ENCODE data around the gene GPR180. TPM values are rescaled to one million over a fixed set of nuclear protein-coding genes. Genes with fewer than 3 reads are reported as not detected.
A peak's percentile ranks its signal among the peaks of the same experiment; 100 is the strongest.

Gene GPR180
- total and polyA plus RNA-seq, 5 donors from 2014 or later = 1.5 to 2.6 (median 2.0) TPM

DNA sequence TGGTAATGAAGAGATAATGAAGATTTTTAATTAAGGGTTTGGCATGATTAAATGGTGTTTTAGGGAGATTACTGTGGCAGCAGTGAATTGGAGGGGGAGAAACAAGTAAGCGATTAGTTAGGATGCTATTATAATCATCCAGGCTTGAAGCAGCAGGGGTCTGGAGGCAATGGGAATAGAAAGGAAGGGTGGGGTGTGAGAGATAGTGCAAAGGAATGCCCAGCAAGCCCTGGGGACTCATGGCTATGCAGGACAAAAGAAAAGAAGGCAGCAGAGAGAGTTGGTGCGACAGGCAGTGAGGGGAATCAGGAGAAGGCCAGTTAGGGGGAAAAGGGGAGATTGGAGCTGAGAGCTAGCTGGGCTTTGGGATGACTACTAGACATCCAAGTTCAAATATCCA lies 76.1 kb downstream of the GPR180 start:
- DNase-seq = no peak
- H3K27me3 Mint-ChIP-seq = peaks cover 24% of the 10 kb centered on the region

GRCh38 chr13:94678845-94679244 lies 77.2 kb downstream of the GPR180 start:
- Mint-ChIP-seq H3K9me3 (no peaks in the 10 kb centered on the region), H3K4me3 (no peak overlapping the region), H3K27ac (no peak overlapping the region), H3K4me1 (no peaks in the 10 kb centered on the region), H3K36me3 (no peaks in the 10 kb centered on the region), H3K27me3 (peaks cover 26% of the 10 kb centered on the region)
- Histone ChIP-seq H3K9me3 (ENCODE audit: control insufficient read depth in 2 of 2, low read length in 2 of 2) (no peaks in the 10 kb centered on the region), H3K27me3 (ENCODE audit: control insufficient read depth, insufficient read depth, low read length) (no peaks in the 10 kb centered on the region), H3K4me3 (ENCODE audit: low read depth, low read length) (no peak overlapping the region), H3K36me3 (ENCODE audit: control insufficient read depth, insufficient read depth, low read length) (no peaks in the 10 kb centered on the region), H3K27ac (ENCODE audit: insufficient read depth, low read length, poor library complexity, severe bottlenecking) (no peak overlapping the region), H3K4me1 (ENCODE audit: control insufficient read depth, insufficient read depth, low read length, poor library complexity, severe bottlenecking) (no peaks in the 10 kb centered on the region)
- DNase-seq (no peak), ATAC-seq (ENCODE audit: low read depth in 2 of 2) (no peak)

More for the DNA sequence above, 76.1 kb downstream of the GPR180 start:
- Mint-ChIP-seq H3K4me1 (no peaks in the 10 kb centered on the region), H3K4me3 (no peak overlapping the region), H3K36me3 (no peaks in the 10 kb centered on the region), H3K27ac (no peak overlapping the region), H3K9me3 (no peaks in the 10 kb centered on the region)
- Histone ChIP-seq H3K27ac (ENCODE audit: insufficient read depth, low read length, poor library complexity, severe bottlenecking) (no peak overlapping the region), H3K27me3 (ENCODE audit: control insufficient read depth, insufficient read depth, low read length) (no peaks in the 10 kb centered on the region), H3K36me3 (ENCODE audit: control insufficient read depth, insufficient read depth, low read length) (no peaks in the 10 kb centered on the region), H3K9me3 (ENCODE audit: control insufficient read depth in 2 of 2, low read length in 2 of 2) (no peaks in the 10 kb centered on the region), H3K4me3 (ENCODE audit: low read depth, low read length) (no peak overlapping the region), H3K4me1 (ENCODE audit: control insufficient read depth, insufficient read depth, low read length, poor library complexity, severe bottlenecking) (no peaks in the 10 kb centered on the region)
- no peak for ATAC-seq (ENCODE audit: low read depth in 2 of 2)

- no peak overlapping the region for H3K4me3 Mint-ChIP-seq
- H3K4me1 Mint-ChIP-seq = no peaks in the 10 kb centered on the region
- H3K36me3 Mint-ChIP-seq = no peaks in the 10 kb centered on the region
- H3K27ac ChIP-seq (ENCODE audit: insufficient read depth, low read length, poor library complexity, severe bottlenecking) = no peak overlapping the region
- no peaks in the 10 kb centered on the region for H3K36me3 ChIP-seq (ENCODE audit: control insufficient read depth, insufficient read depth, low read length)
- no peaks in the 10 kb centered on the region for H3K4me1 ChIP-seq (ENCODE audit: control insufficient read depth, insufficient read depth, low read length, poor library complexity, severe bottlenecking)
- ATAC-seq (ENCODE audit: low read depth in 2 of 2) (no peak), DNase-seq (no peak)
- H3K27me3 ChIP-seq (ENCODE audit: control insufficient read depth, insufficient read depth, low read length) = no peaks in the 10 kb centered on the region
- H3K4me3 ChIP-seq (ENCODE audit: low read depth, low read length) = no peak overlapping the region
- H3K9me3 ChIP-seq (ENCODE audit: control insufficient read depth in 2 of 2, low read length in 2 of 2) = no peaks in the 10 kb centered on the region
- H3K27me3 Mint-ChIP-seq = peaks cover 26% of the 10 kb centered on the region
- no peak overlapping the region for H3K27ac Mint-ChIP-seq
- no peaks in the 10 kb centered on the region for H3K9me3 Mint-ChIP-seq
Measured at GRCh38 chr13:94679614-94680013, 78.0 kb downstream of the GPR180 start.

- Histone ChIP-seq H3K4me3 (ENCODE audit: low read depth, low read length) (no peak overlapping the region), H3K9me3 (ENCODE audit: control insufficient read depth in 2 of 2, low read length in 2 of 2) (no peaks in the 10 kb centered on the region), H3K27me3 (ENCODE audit: control insufficient read depth, insufficient read depth, low read length) (no peaks in the 10 kb centered on the region), H3K36me3 (ENCODE audit: control insufficient read depth, insufficient read depth, low read length) (no peaks in the 10 kb centered on the region), H3K4me1 (ENCODE audit: control insufficient read depth, insufficient read depth, low read length, poor library complexity, severe bottlenecking) (no peaks in the 10 kb centered on the region), H3K27ac (ENCODE audit: insufficient read depth, low read length, poor library complexity, severe bottlenecking) (no peak overlapping the region)
- Mint-ChIP-seq H3K36me3 (no peaks in the 10 kb centered on the region), H3K4me3 (no peak overlapping the region), H3K9me3 (peaks cover 0 to 3% (median 0%) of the 10 kb centered on the region in 7 donors), H3K27me3 (peaks cover 21% of the 10 kb centered on the region), H3K4me1 (no peaks in the 10 kb centered on the region), H3K27ac (no peak overlapping the region)
- ATAC-seq (ENCODE audit: low read depth in 2 of 2) (no peak), DNase-seq (no peak)
Measured at GRCh38 chr13:94682229-94682628, 80.6 kb downstream of the GPR180 start.

- no peaks in the 10 kb centered on the region for H3K9me3 ChIP-seq (ENCODE audit: control insufficient read depth in 2 of 2, low read length in 2 of 2)
- Mint-ChIP-seq H3K27ac (peak overlapping the region in 1 of 3 donors; percentile 58), H3K4me3 (no peak overlapping the region), H3K9me3 (peaks cover 0 to 3% (median 0%) of the 10 kb centered on the region in 7 donors), H3K36me3 (no peaks in the 10 kb centered on the region), H3K27me3 (peaks cover 21% of the 10 kb centered on the region), H3K4me1 (no peaks in the 10 kb centered on the region)
- no peak for ATAC-seq (ENCODE audit: low read depth in 2 of 2)
- H3K4me1 ChIP-seq (ENCODE audit: control insufficient read depth, insufficient read depth, low read length, poor library complexity, severe bottlenecking) = no peaks in the 10 kb centered on the region
- no peak overlapping the region for H3K27ac ChIP-seq (ENCODE audit: insufficient read depth, low read length, poor library complexity, severe bottlenecking)
- no peaks in the 10 kb centered on the region for H3K36me3 ChIP-seq (ENCODE audit: control insufficient read depth, insufficient read depth, low read length)
- H3K27me3 ChIP-seq (ENCODE audit: control insufficient read depth, insufficient read depth, low read length) = no peaks in the 10 kb centered on the region
- no peak for DNase-seq
- H3K4me3 ChIP-seq (ENCODE audit: low read depth, low read length) = no peak overlapping the region
Measured at GRCh38 chr13:94683409-94683808, 81.8 kb downstream of the GPR180 start.

Other genes with a start within 250 kb of the GPR180 start
- gene DCT, start 122.2 kb upstream of the GPR180 start, total RNA-seq = 0.44 TPM
- under 1 TPM in 2 of 4 donors, not detected in 2; 0.08 to 0.10 TPM for gene DCT, start 122.2 kb upstream of the GPR180 start, polyA plus RNA-seq
- 6.1 TPM for gene TGDS, start 5.7 kb upstream of the GPR180 start, total RNA-seq
- gene TGDS, start 5.7 kb upstream of the GPR180 start, polyA plus RNA-seq = 10 to 100 TPM; 14.0 to 21.2 (median 15.0) TPM
- not detected for gene SOX21, start 110.7 kb downstream of the GPR180 start, total RNA-seq
- gene SOX21, start 110.7 kb downstream of the GPR180 start, polyA plus RNA-seq = not detected

Data from CD4-positive, CD25-positive, alpha-beta regulatory T cell (primary cell).